Activated naive CD4-positive, alpha-beta T cell treated with anti-CD3 and anti-CD28 coated beads, Interleukin-2, amount 10 ng/mL, durations not matched to agents 7 days and 5 days (primary cell): ENCODE results near the gene SMCO4.
"Not testable (repeated sequence)": the region's sequence is repeated elsewhere in the genome, so short reads cannot be mapped to it uniquely, and the experiment has no call there.

Source experiments
- CTCF ChIA-PET: fragments of 350-600 bp; sonication (Branson Sonifier 250); formaldehyde crosslinking; loops from one replicate; lab custom pipeline; 2021; ENCODE audit warnings: antibody characterized with exemption; lab: Charles Lee
- DNase-seq: peaks from one replicate; pipeline ENCODE4 v3.0.0-alpha.2; 2020
- H3K27ac Mint-ChIP-seq: one replicate; pipeline ENCODE4 v1.8.0; 2021; ENCODE audit warnings: mild to moderate bottlenecking, moderate library complexity, mixed read lengths
- H3K27me3 Mint-ChIP-seq: one replicate; pipeline ENCODE4 v1.8.0; 2021; ENCODE audit warnings: mild to moderate bottlenecking, mixed read lengths
- H3K36me3 Mint-ChIP-seq: one replicate; pipeline ENCODE4 v1.8.0; 2021; ENCODE audit warnings: mixed read lengths
- H3K4me1 Mint-ChIP-seq: one replicate; pipeline ENCODE4 v1.8.0; 2021; ENCODE audit warnings: mixed read lengths
- H3K4me3 Mint-ChIP-seq: one replicate; pipeline ENCODE4 v1.8.0; 2021; ENCODE audit warnings: mild to moderate bottlenecking, moderate library complexity, mixed read lengths
- H3K9me3 Mint-ChIP-seq: one replicate; pipeline ENCODE4 v1.8.0; 2021; ENCODE audit warnings: mixed read lengths

Gene SMCO4

GRCh38 chr11:93543292-93543977 lies at the start of gene SMCO4:
SMCO4 (minus strand) TSS chr11:93543391; CDS start chr11:93479189, 64,202 bp downstream.
- Mint-ChIP-seq H3K4me1 (peaks cover 34% of the 10 kb centered on the region), H3K27me3 (peaks cover 9% of the 10 kb centered on the region), H3K36me3 (no peaks in the 10 kb centered on the region), H3K4me3 (peak within 1 kb of the TSS; percentile 86), H3K27ac (peak within 1 kb of the TSS; percentile 80), H3K9me3 (no peaks in the 10 kb centered on the region)
- CTCF ChIA-PET: interaction anchor here (1.0 to 1.5 kb wide), 2 partner anchors 14 to 307 kb away, joined by 3 to 5 read pairs; no protein-coding TSS in a partner anchor
- DNase-seq: peak; percentile 81

GRCh38 chr11:93591247-93591898 lies 48.2 kb upstream of the SMCO4 start:
- H3K4me1 Mint-ChIP-seq: peaks cover 5% of the 10 kb centered on the region
- H3K27ac Mint-ChIP-seq: no peak overlapping the region
- no peak for DNase-seq
- peaks cover 13% of the 10 kb centered on the region for H3K27me3 Mint-ChIP-seq
- no peak overlapping the region for H3K4me3 Mint-ChIP-seq
- H3K36me3 Mint-ChIP-seq: no peaks in the 10 kb centered on the region
- H3K9me3 Mint-ChIP-seq: no peaks in the 10 kb centered on the region
- CTCF ChIA-PET: no interaction called here

- Mint-ChIP-seq H3K9me3 (no peaks in the 10 kb centered on the region), H3K36me3 (no peaks in the 10 kb centered on the region), H3K27me3 (peaks cover 17% of the 10 kb centered on the region), H3K27ac (no peak overlapping the region), H3K4me1 (peaks cover 5% of the 10 kb centered on the region), H3K4me3 (no peak overlapping the region)
- no peak for DNase-seq
- CTCF ChIA-PET: no interaction called here
These were observed 46.2 kb upstream of the SMCO4 start for GRCh38 chr11:93589347-93589746.

GRCh38 chr11:93587858-93588581 lies 44.8 kb upstream of the SMCO4 start:
- CTCF ChIA-PET: no interaction called here
- H3K36me3 Mint-ChIP-seq: no peaks in the 10 kb centered on the region
- no peak overlapping the region for H3K27ac Mint-ChIP-seq
- H3K4me1 Mint-ChIP-seq: peaks cover 5% of the 10 kb centered on the region
- H3K9me3 Mint-ChIP-seq: no peaks in the 10 kb centered on the region
- peaks cover 17% of the 10 kb centered on the region for H3K27me3 Mint-ChIP-seq
- H3K4me3 Mint-ChIP-seq: no peak overlapping the region
- DNase-seq: no peak

- DNase-seq, H3K4me1 Mint-ChIP-seq, H3K36me3 Mint-ChIP-seq, H3K9me3 Mint-ChIP-seq, CTCF ChIA-PET, H3K27ac Mint-ChIP-seq, H3K4me3 Mint-ChIP-seq: not testable (repeated sequence)
- H3K27me3 Mint-ChIP-seq: peaks cover 17% of the 10 kb centered on the region
These were observed 44.2 kb upstream of the SMCO4 start for GRCh38 chr11:93587425-93587824.

GRCh38 chr11:93585758-93586157 lies 42.6 kb upstream of the SMCO4 start:
- no peaks in the 10 kb centered on the region for H3K9me3 Mint-ChIP-seq
- CTCF ChIA-PET: no interaction called here
- peaks cover 5% of the 10 kb centered on the region for H3K4me1 Mint-ChIP-seq
- H3K27me3 Mint-ChIP-seq: peaks cover 17% of the 10 kb centered on the region
- no peak overlapping the region for H3K27ac Mint-ChIP-seq
- DNase-seq: no peak
- no peak overlapping the region for H3K4me3 Mint-ChIP-seq
- H3K36me3 Mint-ChIP-seq: no peaks in the 10 kb centered on the region

GRCh38 chr11:93583490-93583889 lies 40.3 kb upstream of the SMCO4 start:
- CTCF ChIA-PET: no interaction called here
- DNase-seq: no peak
- H3K36me3 Mint-ChIP-seq: no peaks in the 10 kb centered on the region
- no peaks in the 10 kb centered on the region for H3K4me1 Mint-ChIP-seq
- no peaks in the 10 kb centered on the region for H3K9me3 Mint-ChIP-seq
- H3K4me3 Mint-ChIP-seq: no peak overlapping the region
- H3K27me3 Mint-ChIP-seq: peaks cover 15% of the 10 kb centered on the region
- no peak overlapping the region for H3K27ac Mint-ChIP-seq

- CTCF ChIA-PET: no interaction called here
- Mint-ChIP-seq H3K36me3 (no peaks in the 10 kb centered on the region), H3K27me3 (peaks cover 8% of the 10 kb centered on the region), H3K27ac (no peak overlapping the region), H3K4me1 (no peaks in the 10 kb centered on the region), H3K9me3 (no peaks in the 10 kb centered on the region), H3K4me3 (no peak overlapping the region)
- DNase-seq: no peak
These were observed 36.1 kb upstream of the SMCO4 start for GRCh38 chr11:93579187-93579751.

GRCh38 chr11:93577286-93577685 lies 34.1 kb upstream of the SMCO4 start:
- Mint-ChIP-seq H3K36me3 (no peaks in the 10 kb centered on the region), H3K27me3 (peaks cover 8% of the 10 kb centered on the region), H3K4me1 (no peaks in the 10 kb centered on the region), H3K9me3 (no peaks in the 10 kb centered on the region), H3K4me3 (no peak overlapping the region), H3K27ac (no peak overlapping the region)
- DNase-seq: no peak
- CTCF ChIA-PET: interaction anchor here (0.5 to 0.6 kb wide), 2 partner anchors 336 to 408 kb away, joined by 3 read pairs; no protein-coding TSS in a partner anchor

GRCh38 chr11:93576870-93577269 lies 33.7 kb upstream of the SMCO4 start:
- H3K9me3 Mint-ChIP-seq, H3K4me3 Mint-ChIP-seq, H3K27me3 Mint-ChIP-seq, DNase-seq, H3K36me3 Mint-ChIP-seq, H3K27ac Mint-ChIP-seq, H3K4me1 Mint-ChIP-seq: not testable (repeated sequence)
- CTCF ChIA-PET: interaction anchor here (0.6 kb wide), 1 partner anchor 335 kb away, joined by 3 read pairs; no protein-coding TSS in a partner anchor

GRCh38 chr11:93574638-93575220 lies 31.5 kb upstream of the SMCO4 start:
- CTCF ChIA-PET: no interaction called here
- Mint-ChIP-seq H3K4me3 (no peak overlapping the region), H3K27ac (no peak overlapping the region), H3K9me3 (no peaks in the 10 kb centered on the region), H3K36me3 (no peaks in the 10 kb centered on the region), H3K4me1 (no peaks in the 10 kb centered on the region), H3K27me3 (peaks cover 6% of the 10 kb centered on the region)
- no peak for DNase-seq

- Mint-ChIP-seq H3K4me1 (no peaks in the 10 kb centered on the region), H3K9me3 (no peaks in the 10 kb centered on the region), H3K36me3 (no peaks in the 10 kb centered on the region), H3K27ac (no peak overlapping the region), H3K4me3 (no peak overlapping the region), H3K27me3 (peaks cover 3% of the 10 kb centered on the region)
- CTCF ChIA-PET: no interaction called here
- no peak for DNase-seq
These were observed 30.0 kb upstream of the SMCO4 start for GRCh38 chr11:93573184-93573583.

- Mint-ChIP-seq H3K27me3 (no peaks in the 10 kb centered on the region), H3K9me3 (no peaks in the 10 kb centered on the region), H3K27ac (no peak overlapping the region), H3K36me3 (no peaks in the 10 kb centered on the region), H3K4me1 (no peaks in the 10 kb centered on the region), H3K4me3 (no peak overlapping the region)
- no peak for DNase-seq
- CTCF ChIA-PET: interaction anchor here (0.6 kb wide), 1 partner anchor 1035 kb away, joined by 3 read pairs; no protein-coding TSS in a partner anchor
These were observed 29.4 kb upstream of the SMCO4 start for GRCh38 chr11:93572621-93573020.

GRCh38 chr11:93572171-93572570 lies 29.0 kb upstream of the SMCO4 start:
- Mint-ChIP-seq H3K4me1 (no peaks in the 10 kb centered on the region), H3K27me3 (no peaks in the 10 kb centered on the region), H3K9me3 (no peaks in the 10 kb centered on the region), H3K27ac (no peak overlapping the region), H3K4me3 (no peak overlapping the region), H3K36me3 (no peaks in the 10 kb centered on the region)
- DNase-seq: no peak
- CTCF ChIA-PET: interaction anchor here (0.6 kb wide), 1 partner anchor 1035 kb away, joined by 3 read pairs; no protein-coding TSS in a partner anchor
